Ovary (tissue), 3 donors: ENCODE results near the gene ITPKC.

Source experiments
- POLR2A ChIP-seq: fragments of 450-650 bp; IDR thresholded peaks from one replicate; pipeline ENCODE4 v1.6.1; 2017; ENCODE audit warnings: antibody characterized with exemption, mild to moderate bottlenecking, moderate library complexity
- TF ChIP-seq, protein P1 (sequence below), 3 donors: fragments of 450-650 bp in 2 of 3; fragments of 200-600 bp in 1 of 3; IDR thresholded peaks; one replicate each; pipeline versions ENCODE4 v1.5.1 to v1.8.0; 2016 to 2022; ENCODE audit warnings: antibody characterized with exemption in 3 of 3, mild to moderate bottlenecking in 1 of 3
- donor health status: DM: no; HTN: no; CAD: no.

DNA sequence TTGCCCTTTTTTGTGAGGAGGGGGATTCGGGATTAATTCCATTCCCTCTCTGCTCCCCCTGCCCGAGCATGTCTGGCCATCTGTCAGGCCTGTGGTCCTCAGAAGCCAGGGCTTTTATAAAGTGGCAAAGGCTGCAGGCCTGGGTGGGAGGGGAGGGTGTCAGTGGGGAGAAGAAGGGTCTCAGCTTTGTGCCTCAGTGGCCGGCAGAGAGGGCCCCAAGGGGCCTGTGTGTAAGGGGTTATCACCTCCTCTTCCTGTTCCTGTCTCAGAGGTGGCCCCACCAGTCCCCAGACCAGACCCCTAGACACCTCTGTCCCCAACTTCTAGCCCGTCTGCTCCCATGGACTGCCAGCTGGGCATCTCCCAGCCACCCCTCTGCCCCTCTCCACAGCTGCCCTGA is 23.0 kb upstream of the ITPKC start:
- TF ChIP-seq, protein P1, sequence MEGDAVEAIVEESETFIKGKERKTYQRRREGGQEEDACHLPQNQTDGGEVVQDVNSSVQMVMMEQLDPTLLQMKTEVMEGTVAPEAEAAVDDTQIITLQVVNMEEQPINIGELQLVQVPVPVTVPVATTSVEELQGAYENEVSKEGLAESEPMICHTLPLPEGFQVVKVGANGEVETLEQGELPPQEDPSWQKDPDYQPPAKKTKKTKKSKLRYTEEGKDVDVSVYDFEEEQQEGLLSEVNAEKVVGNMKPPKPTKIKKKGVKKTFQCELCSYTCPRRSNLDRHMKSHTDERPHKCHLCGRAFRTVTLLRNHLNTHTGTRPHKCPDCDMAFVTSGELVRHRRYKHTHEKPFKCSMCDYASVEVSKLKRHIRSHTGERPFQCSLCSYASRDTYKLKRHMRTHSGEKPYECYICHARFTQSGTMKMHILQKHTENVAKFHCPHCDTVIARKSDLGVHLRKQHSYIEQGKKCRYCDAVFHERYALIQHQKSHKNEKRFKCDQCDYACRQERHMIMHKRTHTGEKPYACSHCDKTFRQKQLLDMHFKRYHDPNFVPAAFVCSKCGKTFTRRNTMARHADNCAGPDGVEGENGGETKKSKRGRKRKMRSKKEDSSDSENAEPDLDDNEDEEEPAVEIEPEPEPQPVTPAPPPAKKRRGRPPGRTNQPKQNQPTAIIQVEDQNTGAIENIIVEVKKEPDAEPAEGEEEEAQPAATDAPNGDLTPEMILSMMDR (IDR thresholded peaks at IDR 0.05): no peak
- no peak for TF ChIP-seq POLR2A
